ENCODE data around the gene SCLT1.
A peak's percentile ranks its signal among the peaks of the same experiment; 100 is the strongest.

Gene SCLT1

GRCh38 chr4:128858879-128859671 lies 234.3 kb downstream of the SCLT1 start:
- no peak overlapping the region for H3K4me3 ChIP-seq (ENCODE audit: low read depth, low read length)
- DNase-seq (ENCODE audit: low read depth): no peak

GRCh38 chr4:128856246-128856645 lies 237.1 kb downstream of the SCLT1 start:
- H3K4me3 ChIP-seq (ENCODE audit: low read depth, low read length): no peak overlapping the region
- DNase-seq (ENCODE audit: low read depth): no peak

GRCh38 chr4:128855621-128856020 lies 237.7 kb downstream of the SCLT1 start:
- no peak overlapping the region for H3K4me3 ChIP-seq (ENCODE audit: low read depth, low read length)
- DNase-seq (ENCODE audit: low read depth): no peak

GRCh38 chr4:128854433-128854832 lies 238.9 kb downstream of the SCLT1 start:
- DNase-seq (ENCODE audit: low read depth): peak; percentile 53
- H3K4me3 ChIP-seq (ENCODE audit: low read depth, low read length): no peak overlapping the region

GRCh38 chr4:128853741-128854140 lies 239.6 kb downstream of the SCLT1 start:
- no peak for DNase-seq (ENCODE audit: low read depth)
- H3K4me3 ChIP-seq (ENCODE audit: low read depth, low read length): no peak overlapping the region

GRCh38 chr4:128850252-128850651 lies 243.1 kb downstream of the SCLT1 start:
- H3K4me3 ChIP-seq (ENCODE audit: low read depth, low read length): no peak overlapping the region
- DNase-seq (ENCODE audit: low read depth): no peak

- DNase-seq (ENCODE audit: low read depth): no peak
- no peak overlapping the region for H3K4me3 ChIP-seq (ENCODE audit: low read depth, low read length)
Measured at GRCh38 chr4:128848461-128848860, 244.9 kb downstream of the SCLT1 start.

GRCh38 chr4:128847082-128847724 lies 246.1 kb downstream of the SCLT1 start:
- no peak for DNase-seq (ENCODE audit: low read depth)
- no peak overlapping the region for H3K4me3 ChIP-seq (ENCODE audit: low read depth, low read length)

- DNase-seq (ENCODE audit: low read depth): no peak
- no peak overlapping the region for H3K4me3 ChIP-seq (ENCODE audit: low read depth, low read length)
Measured at GRCh38 chr4:128846063-128846462, 247.3 kb downstream of the SCLT1 start.

- no peak for DNase-seq (ENCODE audit: low read depth)
- no peak overlapping the region for H3K4me3 ChIP-seq (ENCODE audit: low read depth, low read length)
Measured at GRCh38 chr4:128844931-128845330, 248.4 kb downstream of the SCLT1 start.

- DNase-seq (ENCODE audit: low read depth): no peak
Measured at GRCh38 chr4:128841402-128841801, 251.9 kb downstream of the SCLT1 start.

GRCh38 chr4:128840711-128841318 lies 252.5 kb downstream of the SCLT1 start:
- no peak overlapping the region for H3K4me3 ChIP-seq (ENCODE audit: low read depth, low read length)
- no peak for DNase-seq (ENCODE audit: low read depth)

More at GRCh38 chr4:128841402-128841801, 251.9 kb downstream of the SCLT1 start:
- H3K4me3 ChIP-seq (ENCODE audit: low read depth, low read length): no peak overlapping the region

GRCh38 chr4:128837679-128838078 lies 255.7 kb downstream of the SCLT1 start:
- no peak for DNase-seq (ENCODE audit: low read depth)
- no peak overlapping the region for H3K4me3 ChIP-seq (ENCODE audit: low read depth, low read length)

GRCh38 chr4:128837198-128837597 lies 256.1 kb downstream of the SCLT1 start:
- no peak overlapping the region for H3K4me3 ChIP-seq (ENCODE audit: low read depth, low read length)
- DNase-seq (ENCODE audit: low read depth): no peak

- H3K4me3 ChIP-seq (ENCODE audit: low read depth, low read length): no peak overlapping the region
- no peak for DNase-seq (ENCODE audit: low read depth)
Measured at GRCh38 chr4:128835498-128836222, 257.7 kb downstream of the SCLT1 start.

Measured in skeletal muscle cell (primary cell).